Naive B cell (primary cell): ENCODE data around the gene KRTAP10-7. TPM values are rescaled to one million over a fixed set of nuclear protein-coding genes. Genes with fewer than 3 reads are reported as not detected.
"Not testable (repeated sequence)": the region's sequence is repeated elsewhere in the genome, so short reads cannot be mapped to it uniquely, and the experiment has no call there.

Experiments
- ATAC-seq, 2 donors: fragments of 150-1000 bp; cut with Tn5 transposase; 2 replicates each; pipeline ENCODE4 v1.10.0; 2021; ENCODE audit warnings: low read depth in 2 of 2, mild to moderate bottlenecking in 2 of 2, moderate library complexity in 2 of 2
- DNase-seq: peaks from one replicate; pipeline ENCODE4 v3.0.0; 2022
- H3K27ac Mint-ChIP-seq, 6 donors: one replicate each; pipeline ENCODE4 v1.8.0; 2020 to 2022; ENCODE audit warnings: mild to moderate bottlenecking in 6 of 6, mixed read lengths in 6 of 6, moderate library complexity in 5 of 6, inconsistent platforms in 2 of 6
- H3K27me3 Mint-ChIP-seq, 3 donors: one replicate each; pipeline ENCODE4 v1.8.0; 2021 to 2022; ENCODE audit warnings: mixed read lengths in 3 of 3, mild to moderate bottlenecking in 1 of 3
- H3K36me3 Mint-ChIP-seq, 2 donors: one replicate each; pipeline ENCODE4 v1.8.0; 2020 to 2022; ENCODE audit warnings: mixed read lengths in 2 of 2, inconsistent platforms in 1 of 2, mild to moderate bottlenecking in 1 of 2
- H3K4me1 Mint-ChIP-seq, 3 donors: one replicate each; pipeline ENCODE4 v1.8.0; 2020 to 2022; ENCODE audit warnings: mixed read lengths in 3 of 3, inconsistent platforms in 1 of 3, mild to moderate bottlenecking in 1 of 3, moderate library complexity in 1 of 3
- H3K4me3 Mint-ChIP-seq, 8 donors: one replicate each; pipeline ENCODE4 v1.8.0; 2020 to 2022; ENCODE audit warnings: mild to moderate bottlenecking in 8 of 8, mixed read lengths in 8 of 8, moderate library complexity in 8 of 8, inconsistent platforms in 2 of 8
- H3K9me3 Mint-ChIP-seq, 7 donors: one replicate each; pipeline ENCODE4 v1.8.0; 2020 to 2022; ENCODE audit warnings: mixed read lengths in 7 of 7, mild to moderate bottlenecking in 5 of 7, inconsistent platforms in 2 of 7, moderate library complexity in 1 of 7
- polyA plus RNA-seq, 6 donors: library from polyadenylated mRNA; unstranded; fragments of 300-500 nt; fragmentation: Illumina TruSeq; gene quantifications; one replicate each; pipeline ENCODE4 v1.2.3, GENCODE V29; 2021; ENCODE audit warnings: low read depth in 6 of 6

KRTAP10-7 gene
- polyA plus RNA-seq, 6 donors from 2014 or later = not detected

DNA sequence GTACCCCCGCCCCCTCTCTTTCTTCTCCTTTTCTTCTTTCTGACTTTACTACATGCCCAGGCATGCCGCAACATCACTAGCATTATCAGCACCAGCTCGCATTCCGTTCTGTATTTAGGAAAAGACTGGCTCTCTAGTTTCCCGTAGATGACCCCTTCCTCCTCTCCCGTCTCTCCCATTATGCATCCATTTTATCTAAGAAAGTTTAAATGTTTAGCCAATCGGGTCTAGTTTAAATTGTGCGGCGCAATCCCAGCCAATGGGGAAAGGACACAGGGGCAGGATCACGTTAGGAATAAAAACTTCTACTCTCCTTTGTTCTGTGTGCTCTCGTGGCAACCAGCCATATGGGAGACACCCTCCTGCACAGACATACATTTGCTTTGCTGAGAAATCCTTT, 2.3 kb upstream of the KRTAP10-7 start:
- ATAC-seq = no peak
- peaks cover 7 to 42% (median 30%) of the 10 kb centered on the region in 3 donors for H3K27me3 Mint-ChIP-seq
- peaks cover 4 to 15% (median 7%) of the 10 kb centered on the region in 7 donors for H3K9me3 Mint-ChIP-seq
- H3K4me3 Mint-ChIP-seq = no peak overlapping the region
- H3K4me1 Mint-ChIP-seq = no peaks in the 10 kb centered on the region
- no peak overlapping the region for H3K27ac Mint-ChIP-seq
- peaks cover 0 to 11% of the 10 kb centered on the region in 2 donors for H3K36me3 Mint-ChIP-seq
- DNase-seq = no peak

DNA sequence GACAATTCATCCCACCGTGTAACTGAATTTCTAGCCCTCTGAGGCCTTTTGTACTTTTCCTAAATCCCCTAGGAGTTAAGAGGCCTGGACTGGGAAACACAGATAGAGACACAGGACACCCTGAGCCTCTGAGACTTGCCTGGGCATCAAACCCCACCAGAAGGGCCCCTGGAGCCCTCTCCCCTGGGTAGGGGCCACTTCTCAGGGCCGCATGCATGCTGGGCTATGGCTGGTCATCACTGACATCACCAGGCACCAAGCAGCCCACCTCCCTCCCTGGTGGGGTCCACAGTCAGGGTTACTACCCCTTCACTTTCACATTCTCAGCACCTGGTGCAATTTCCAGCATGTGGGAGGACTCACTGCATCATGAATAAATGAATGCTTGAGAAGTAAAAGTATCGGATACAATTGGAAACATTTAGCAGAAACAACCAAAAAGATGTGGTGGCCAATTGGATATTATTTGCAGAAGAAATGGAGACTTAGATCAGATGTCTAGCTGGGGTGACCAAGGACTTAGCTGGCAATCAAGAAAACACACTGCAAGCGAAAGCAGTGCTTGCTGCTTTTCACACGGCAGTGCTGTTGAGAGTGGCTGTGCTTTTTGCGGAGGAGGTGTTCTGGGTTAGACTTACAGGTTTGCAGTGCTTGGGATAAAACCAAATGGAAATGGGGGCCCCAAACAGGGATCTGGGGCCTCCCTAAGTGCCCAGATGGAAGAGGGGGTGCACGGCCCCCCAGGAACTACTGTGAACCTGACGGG, 950 bp upstream of the KRTAP10-7 start:
- ATAC-seq (no peak), DNase-seq (no peak)
- Mint-ChIP-seq H3K36me3 (peaks cover 0 to 11% of the 10 kb centered on the region in 2 donors), H3K4me3 (no peak overlapping the region), H3K27ac (no peak overlapping the region), H3K27me3 (peaks cover 14 to 51% (median 33%) of the 10 kb centered on the region in 3 donors), H3K4me1 (no peaks in the 10 kb centered on the region), H3K9me3 (peaks cover 4 to 23% (median 7%) of the 10 kb centered on the region in 7 donors)

DNA sequence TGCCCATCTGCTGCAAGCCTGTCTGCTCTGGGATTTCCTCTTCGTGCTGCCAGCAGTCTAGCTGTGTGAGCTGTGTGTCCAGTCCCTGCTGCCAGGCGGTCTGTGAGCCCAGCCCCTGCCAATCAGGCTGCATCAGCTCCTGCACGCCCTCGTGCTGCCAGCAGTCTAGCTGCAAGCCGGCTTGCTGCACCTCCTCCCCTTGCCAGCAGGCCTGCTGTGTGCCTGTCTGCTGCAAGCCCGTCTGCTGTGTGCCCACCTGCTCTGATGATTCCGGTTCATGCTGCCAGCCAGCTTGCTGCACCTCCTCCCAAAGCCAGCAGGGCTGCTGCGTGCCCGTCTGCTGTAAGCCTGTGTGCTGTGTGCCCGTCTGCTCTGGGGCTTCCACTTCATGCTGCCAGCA, 694 bp downstream of the KRTAP10-7 start:
- not testable (repeated sequence) for H3K4me3 Mint-ChIP-seq, H3K4me1 Mint-ChIP-seq, ATAC-seq, H3K27ac Mint-ChIP-seq, DNase-seq
- peaks cover 26 to 64% (median 46%) of the 10 kb centered on the region in 3 donors for H3K27me3 Mint-ChIP-seq
- H3K9me3 Mint-ChIP-seq = peaks cover 4 to 40% (median 7%) of the 10 kb centered on the region in 7 donors
- H3K36me3 Mint-ChIP-seq = peaks cover 0 to 11% of the 10 kb centered on the region in 2 donors

DNA sequence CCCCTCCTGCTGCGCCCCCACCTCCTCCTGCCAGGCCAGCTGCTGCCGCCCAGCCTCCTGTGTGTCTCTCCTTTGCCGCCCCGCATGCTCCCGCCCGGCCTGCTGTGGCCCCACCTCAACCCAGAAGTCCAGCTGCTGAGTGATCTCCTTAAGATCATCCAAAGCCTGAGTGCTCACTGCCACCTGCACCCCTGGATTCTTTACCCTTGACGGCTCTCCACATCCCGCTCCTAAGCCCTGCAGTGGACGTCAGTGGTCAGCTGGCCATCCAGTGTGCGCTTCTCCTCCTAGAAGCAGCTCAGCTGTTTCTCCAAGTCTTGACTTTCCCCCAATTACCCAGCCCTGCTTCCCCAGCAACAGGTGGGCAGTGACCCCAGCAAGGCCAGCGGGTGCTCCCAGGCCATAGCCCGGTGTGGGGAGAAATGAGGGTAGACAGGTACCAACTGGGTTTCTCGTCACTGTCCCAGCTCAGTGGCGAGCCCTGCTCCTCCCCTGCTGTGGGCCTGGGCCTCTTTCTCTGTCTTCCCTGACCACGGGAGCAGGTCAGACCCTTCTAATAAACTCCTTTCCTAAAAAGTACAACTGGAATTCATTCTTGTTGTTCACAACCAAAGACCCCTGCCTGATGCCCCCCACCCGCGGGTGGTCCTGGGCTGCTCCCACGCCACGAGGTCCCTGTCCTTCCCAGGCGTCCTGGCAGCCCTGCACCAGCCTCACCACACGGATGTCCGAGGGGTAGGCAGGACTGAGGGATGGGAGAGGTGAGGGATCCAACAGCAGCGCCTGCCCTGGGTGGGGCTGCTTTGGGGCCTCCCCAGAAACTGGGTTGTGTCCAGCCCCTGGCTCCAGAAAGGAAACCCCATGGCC, 1.4 kb downstream of the KRTAP10-7 start:
- H3K4me1 Mint-ChIP-seq = no peaks in the 10 kb centered on the region
- ATAC-seq = no peak

DNA sequence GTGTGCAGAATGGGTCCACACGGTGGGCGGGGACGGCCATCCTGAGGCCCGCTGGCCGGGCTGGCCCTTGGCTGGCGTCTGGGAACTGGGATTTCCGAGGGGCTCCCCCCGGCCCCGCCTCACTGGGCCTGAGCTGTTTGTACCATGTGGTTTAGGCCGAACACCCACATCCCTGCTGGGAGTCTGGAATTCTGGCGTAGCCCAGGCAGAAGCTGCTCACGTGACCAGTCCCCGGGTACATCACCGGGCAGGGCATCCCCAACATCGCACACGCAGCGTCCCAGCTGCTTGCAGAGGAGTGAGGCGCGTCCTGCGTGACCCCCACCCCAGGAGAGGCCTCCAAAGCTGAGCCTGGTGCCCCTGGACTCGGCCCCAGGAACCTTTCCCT, 2.1 kb downstream of the KRTAP10-7 start:
- DNase-seq (no peak), ATAC-seq (no peak)
- no peak overlapping the region for H3K27ac Mint-ChIP-seq
- peaks cover 5 to 11% of the 10 kb centered on the region in 2 donors for H3K36me3 Mint-ChIP-seq
- H3K4me3 Mint-ChIP-seq = peak overlapping the region in 1 of 8 donors; percentile 6
- peaks cover 7 to 53% (median 11%) of the 10 kb centered on the region in 7 donors for H3K9me3 Mint-ChIP-seq
- peaks cover 33 to 69% (median 47%) of the 10 kb centered on the region in 3 donors for H3K27me3 Mint-ChIP-seq
- no peaks in the 10 kb centered on the region for H3K4me1 Mint-ChIP-seq

More for the DNA sequence above, 1.4 kb downstream of the KRTAP10-7 start:
- Mint-ChIP-seq H3K27me3 (peaks cover 33 to 69% (median 47%) of the 10 kb centered on the region in 3 donors), H3K9me3 (peaks cover 7 to 47% (median 11%) of the 10 kb centered on the region in 7 donors), H3K36me3 (peaks cover 5 to 11% of the 10 kb centered on the region in 2 donors), H3K27ac (peak overlapping the region in 1 of 6 donors; percentile 29), H3K4me3 (no peak overlapping the region)
- DNase-seq = no peak

DNA sequence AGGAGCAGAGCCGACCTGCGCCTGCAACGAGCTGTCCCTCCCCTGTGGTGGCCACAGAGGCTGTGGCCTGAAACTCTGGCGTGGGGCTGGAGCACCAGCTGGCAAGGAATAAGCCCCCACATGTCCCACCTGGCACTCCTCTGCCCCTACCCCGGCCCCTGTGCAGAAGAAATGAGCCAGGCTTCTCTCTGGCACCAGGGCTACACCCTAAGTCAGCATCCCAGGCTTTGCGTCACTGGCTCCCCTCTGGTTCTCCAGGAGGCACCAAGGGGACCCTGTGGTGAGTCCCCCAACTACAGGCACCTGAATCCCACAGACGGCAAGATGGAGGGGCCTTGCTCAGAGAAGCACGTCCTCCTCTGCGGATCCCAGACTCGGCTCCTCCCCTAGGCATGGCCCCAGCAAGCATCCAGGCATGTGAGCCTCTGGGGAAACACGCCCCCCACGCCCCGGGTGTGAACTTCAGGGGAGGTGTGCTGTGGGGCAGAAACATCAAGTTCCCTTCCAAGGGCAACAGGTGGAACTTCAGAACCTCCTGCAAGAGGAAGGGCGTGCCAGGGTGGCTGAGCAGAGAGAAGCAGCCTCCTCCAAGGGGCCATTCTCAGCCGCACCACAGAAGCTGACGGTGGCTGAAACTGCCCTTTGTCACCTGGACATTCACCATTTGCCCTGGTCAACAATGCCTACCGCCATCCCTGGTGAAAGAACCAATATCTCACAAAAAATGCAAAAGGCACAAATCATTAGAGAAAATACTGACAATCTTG, 2.9 kb downstream of the KRTAP10-7 start:
- DNase-seq (no peak), ATAC-seq (no peak)
- Mint-ChIP-seq H3K27me3 (peaks cover 32 to 70% (median 44%) of the 10 kb centered on the region in 3 donors), H3K4me3 (no peak overlapping the region), H3K36me3 (peaks cover 5 to 7% of the 10 kb centered on the region in 2 donors), H3K4me1 (no peaks in the 10 kb centered on the region), H3K9me3 (peaks cover 5 to 57% (median 10%) of the 10 kb centered on the region in 7 donors), H3K27ac (no peak overlapping the region)

DNA sequence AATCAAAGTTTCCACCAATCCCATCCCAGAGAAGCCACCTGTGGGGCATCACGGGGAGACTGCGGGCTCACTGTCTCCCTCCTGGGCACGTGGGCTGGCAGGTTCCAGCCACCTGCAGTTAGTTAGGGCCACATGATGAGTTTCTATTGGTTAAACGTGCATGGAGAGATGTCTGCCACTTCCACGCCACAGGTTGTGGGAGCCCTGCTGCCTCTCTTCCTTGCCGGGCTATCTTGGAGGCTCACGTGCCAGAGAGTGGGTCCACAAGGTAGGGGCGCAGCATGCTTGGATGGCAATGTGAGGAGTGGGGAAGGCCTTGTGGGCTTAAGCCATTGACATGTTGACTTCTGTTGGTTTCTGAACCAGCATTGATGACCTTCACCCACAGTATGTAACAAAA, 3.5 kb downstream of the KRTAP10-7 start:
- ATAC-seq (no peak), DNase-seq (no peak)
- Mint-ChIP-seq H3K9me3 (peaks cover 4 to 55% (median 16%) of the 10 kb centered on the region in 7 donors), H3K4me3 (no peak overlapping the region), H3K27ac (no peak overlapping the region), H3K4me1 (no peaks in the 10 kb centered on the region), H3K27me3 (peaks cover 26 to 64% (median 38%) of the 10 kb centered on the region in 3 donors), H3K36me3 (peaks cover 5 to 7% of the 10 kb centered on the region in 2 donors)

DNA sequence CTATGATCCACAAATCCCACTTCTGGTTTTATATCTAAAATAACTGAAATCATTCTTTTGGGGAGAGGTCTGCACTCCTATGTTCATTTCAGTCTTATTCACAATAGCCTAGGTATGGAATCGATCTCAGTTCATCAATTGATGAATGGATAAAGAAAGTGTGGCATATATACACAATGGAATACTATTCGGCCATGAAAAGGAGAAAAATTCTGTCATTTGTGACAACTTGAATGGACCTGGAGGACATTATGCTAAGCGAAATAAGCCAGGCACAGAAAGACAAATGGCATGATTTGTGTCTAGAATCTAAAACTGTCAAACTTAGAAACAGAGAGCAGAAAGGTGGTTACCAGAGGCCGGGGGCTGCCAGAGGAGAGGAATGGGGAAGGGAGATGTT, 6.1 kb downstream of the KRTAP10-7 start:
- Mint-ChIP-seq H3K9me3 (peaks cover 21 to 74% (median 39%) of the 10 kb centered on the region in 7 donors), H3K27me3 (peaks cover 32 to 58% (median 33%) of the 10 kb centered on the region in 3 donors), H3K36me3 (peaks cover 20 to 27% of the 10 kb centered on the region in 2 donors), H3K4me3 (no peak overlapping the region), H3K4me1 (no peaks in the 10 kb centered on the region), H3K27ac (no peak overlapping the region)
- ATAC-seq = no peak
- DNase-seq = no peak

DNA sequence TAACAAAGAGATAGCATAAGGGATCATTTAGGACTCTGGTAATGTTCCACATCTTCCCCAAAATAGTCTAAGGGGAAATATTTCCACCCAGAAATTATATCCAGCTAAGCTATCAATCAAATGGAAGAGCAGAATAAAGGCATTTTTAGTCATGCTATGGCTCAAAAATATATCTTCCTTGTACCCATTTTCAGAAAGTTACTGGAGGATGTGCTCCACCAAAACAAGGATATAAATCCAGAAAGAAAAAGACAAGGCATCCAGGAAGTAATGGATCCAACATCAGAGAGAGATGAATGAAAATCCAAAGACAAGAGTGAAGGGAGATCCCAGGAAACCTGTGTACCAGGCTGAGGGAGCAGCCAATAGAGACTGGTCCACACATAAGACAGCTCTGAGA, 8.8 kb downstream of the KRTAP10-7 start:
- Mint-ChIP-seq H3K36me3 (peaks cover 20 to 37% of the 10 kb centered on the region in 2 donors), H3K4me1 (peaks cover 0 to 4% (median 0%) of the 10 kb centered on the region in 3 donors), H3K27me3 (peaks cover 27 to 47% (median 37%) of the 10 kb centered on the region in 3 donors), H3K4me3 (peak overlapping the region in 1 of 8 donors; percentile 26), H3K9me3 (peaks cover 23 to 70% (median 51%) of the 10 kb centered on the region in 7 donors), H3K27ac (peak overlapping the region in 1 of 6 donors; percentile 64)
- no peak for ATAC-seq
- DNase-seq = no peak

DNA sequence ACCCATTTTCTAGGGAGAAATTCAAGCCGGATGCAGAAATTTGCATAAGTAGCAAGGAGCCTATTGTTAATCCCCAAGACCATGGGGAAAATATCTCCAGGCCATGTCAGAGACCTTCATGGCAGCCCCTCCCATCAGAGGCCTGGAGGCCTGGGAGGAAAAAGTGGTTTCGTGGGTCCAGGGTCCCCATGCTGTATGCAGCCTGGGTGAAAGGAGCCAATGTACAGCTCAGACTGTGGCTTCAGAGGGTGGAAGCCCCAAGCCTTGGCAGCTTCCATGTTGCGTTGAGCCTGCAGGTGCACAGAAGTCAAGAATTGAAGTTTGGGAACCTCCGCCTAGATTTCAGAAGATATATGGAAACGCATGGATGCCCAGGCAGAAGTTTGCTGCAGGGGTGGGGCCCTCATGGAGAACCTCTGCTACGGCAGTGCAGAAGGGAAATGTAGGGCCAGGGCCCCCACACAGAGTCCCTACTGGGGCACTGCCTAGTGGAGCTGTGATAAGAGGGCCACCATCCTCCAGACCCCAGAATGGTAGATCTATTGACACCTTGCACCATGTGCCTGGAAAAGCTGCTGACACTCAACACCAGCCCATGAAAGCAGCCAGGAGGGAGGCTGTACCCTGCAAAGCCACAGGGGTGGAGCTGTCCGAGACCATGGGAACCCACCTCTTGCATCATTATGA, 9.9 kb downstream of the KRTAP10-7 start:
- Mint-ChIP-seq H3K9me3 (peaks cover 23 to 61% (median 51%) of the 10 kb centered on the region in 7 donors), H3K36me3 (peaks cover 20 to 37% of the 10 kb centered on the region in 2 donors), H3K27me3 (peaks cover 21 to 44% (median 33%) of the 10 kb centered on the region in 3 donors)
- not testable (repeated sequence) for H3K4me3 Mint-ChIP-seq, ATAC-seq, H3K27ac Mint-ChIP-seq, H3K4me1 Mint-ChIP-seq, DNase-seq

DNA sequence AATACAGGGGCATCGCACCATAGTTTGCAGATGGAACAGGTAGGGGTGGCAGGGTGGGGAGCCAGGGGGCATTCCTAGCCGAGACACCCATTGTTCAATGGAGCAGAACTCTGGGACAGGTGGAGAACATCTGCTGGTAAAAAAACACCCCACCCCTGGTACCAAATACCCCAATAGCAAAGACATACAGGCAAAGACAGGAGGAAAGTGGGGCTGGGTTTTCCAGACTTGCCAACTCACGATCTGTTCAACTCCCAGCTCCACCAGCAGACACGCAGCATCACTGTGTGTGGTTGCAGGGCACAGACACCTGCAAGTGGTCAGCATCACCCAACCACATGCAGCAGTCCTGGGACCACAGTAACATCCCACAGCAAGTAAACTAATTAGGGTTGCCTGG, 11.2 kb downstream of the KRTAP10-7 start:
- H3K36me3 Mint-ChIP-seq = peaks cover 17 to 37% of the 10 kb centered on the region in 2 donors
- H3K4me1 Mint-ChIP-seq = peaks cover 0 to 4% (median 0%) of the 10 kb centered on the region in 3 donors
- H3K4me3 Mint-ChIP-seq = no peak overlapping the region
- H3K27ac Mint-ChIP-seq = no peak overlapping the region
- no peak for DNase-seq
- no peak for ATAC-seq
- peaks cover 13 to 39% (median 33%) of the 10 kb centered on the region in 3 donors for H3K27me3 Mint-ChIP-seq
- H3K9me3 Mint-ChIP-seq = peaks cover 22 to 48% (median 46%) of the 10 kb centered on the region in 7 donors

DNA sequence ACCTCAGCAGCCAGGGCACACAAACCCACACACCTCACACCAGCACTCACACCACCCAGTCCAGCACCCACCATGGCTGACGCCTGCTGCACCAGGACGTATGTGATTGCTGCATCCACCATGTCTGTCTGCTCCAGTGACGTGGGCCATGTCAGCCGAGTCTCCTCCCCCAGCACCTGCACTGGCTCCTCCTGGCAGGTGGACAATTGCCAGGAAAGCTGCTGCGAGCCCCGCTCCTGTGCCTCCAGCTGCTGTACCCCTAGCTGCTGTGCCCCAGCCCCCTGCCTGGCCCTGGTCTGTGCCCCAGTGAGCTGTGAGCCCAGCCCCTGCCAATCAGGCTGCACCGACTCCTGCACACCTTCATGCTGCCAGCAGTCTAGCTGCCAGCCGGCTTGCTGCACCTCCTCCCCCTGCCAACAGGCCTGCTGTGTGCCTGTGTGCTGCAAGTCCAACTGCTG, 11.7 kb downstream of the KRTAP10-7 start, which contains the start of gene KRTAP10-8:
KRTAP10-8 (plus strand) TSS at position 51 of the 458 bp plus-strand sequence; CDS start at position 73, 22 bp downstream.
- peaks cover 15 to 37% of the 10 kb centered on the region in 2 donors for H3K36me3 Mint-ChIP-seq
- peak within 1 kb of the TSS in 2 of 6 donors; percentile 14 to 42 for H3K27ac Mint-ChIP-seq
- H3K9me3 Mint-ChIP-seq = peaks cover 21 to 46% (median 43%) of the 10 kb centered on the region in 7 donors
- DNase-seq = no peak
- peaks cover 11 to 42% (median 35%) of the 10 kb centered on the region in 3 donors for H3K27me3 Mint-ChIP-seq
- H3K4me1 Mint-ChIP-seq = peaks cover 0 to 4% (median 0%) of the 10 kb centered on the region in 3 donors
- no peak for ATAC-seq
- H3K4me3 Mint-ChIP-seq = peak within 1 kb of the TSS in 1 of 8 donors; percentile 44
